OCI-LY3 (cell line): ENCODE results near the gene USE1.

ENCODE experiments used
- EZH2phosphoT487 ChIP-seq: fragments of 200-600 bp; shearing (Covaris generic); IDR thresholded peaks from 2 replicates; pipeline ENCODE4 v1.6.1; 2018; ENCODE audit warnings: antibody characterized with exemption, mixed run types, low read depth
- TF ChIP-seq, protein P1 (sequence below): fragments of 200-600, 300-600 bp; sonication (generic); IDR thresholded peaks from 2 replicates; pipeline ENCODE4 v1.5.1; 2014; ENCODE audit warnings: antibody characterized with exemption, low read length, low read depth

DNA sequence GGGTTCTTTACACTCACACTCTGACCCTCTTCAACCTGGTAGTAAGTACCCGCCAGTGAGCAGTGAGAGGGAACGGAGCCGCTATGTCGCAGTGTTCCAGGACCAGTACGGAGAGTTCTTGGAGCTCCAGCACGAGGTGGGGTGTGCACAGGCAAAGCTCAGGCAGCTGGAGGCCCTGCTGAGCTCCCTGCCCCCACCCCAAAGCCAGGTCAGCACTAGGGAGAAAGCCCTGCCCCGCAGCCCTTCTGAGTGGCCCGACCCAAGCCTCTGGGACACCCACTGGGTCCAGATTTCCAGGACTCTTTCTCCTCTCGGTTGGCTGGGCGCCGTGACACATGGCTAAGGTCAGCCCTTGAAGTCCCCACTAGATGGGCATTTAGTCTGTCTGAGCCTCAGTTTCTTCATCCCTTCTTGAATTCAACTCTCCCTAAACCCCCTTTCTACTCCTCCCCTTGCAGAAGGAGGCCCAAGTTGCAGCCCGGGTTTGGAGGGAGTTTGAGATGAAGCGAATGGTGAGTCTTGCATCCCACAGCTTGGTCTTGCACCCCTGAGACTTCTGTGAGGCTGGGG is 12.7 kb downstream of the USE1 start:
- TF ChIP-seq, protein P1, sequence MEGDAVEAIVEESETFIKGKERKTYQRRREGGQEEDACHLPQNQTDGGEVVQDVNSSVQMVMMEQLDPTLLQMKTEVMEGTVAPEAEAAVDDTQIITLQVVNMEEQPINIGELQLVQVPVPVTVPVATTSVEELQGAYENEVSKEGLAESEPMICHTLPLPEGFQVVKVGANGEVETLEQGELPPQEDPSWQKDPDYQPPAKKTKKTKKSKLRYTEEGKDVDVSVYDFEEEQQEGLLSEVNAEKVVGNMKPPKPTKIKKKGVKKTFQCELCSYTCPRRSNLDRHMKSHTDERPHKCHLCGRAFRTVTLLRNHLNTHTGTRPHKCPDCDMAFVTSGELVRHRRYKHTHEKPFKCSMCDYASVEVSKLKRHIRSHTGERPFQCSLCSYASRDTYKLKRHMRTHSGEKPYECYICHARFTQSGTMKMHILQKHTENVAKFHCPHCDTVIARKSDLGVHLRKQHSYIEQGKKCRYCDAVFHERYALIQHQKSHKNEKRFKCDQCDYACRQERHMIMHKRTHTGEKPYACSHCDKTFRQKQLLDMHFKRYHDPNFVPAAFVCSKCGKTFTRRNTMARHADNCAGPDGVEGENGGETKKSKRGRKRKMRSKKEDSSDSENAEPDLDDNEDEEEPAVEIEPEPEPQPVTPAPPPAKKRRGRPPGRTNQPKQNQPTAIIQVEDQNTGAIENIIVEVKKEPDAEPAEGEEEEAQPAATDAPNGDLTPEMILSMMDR: no peak
- no peak for TF ChIP-seq EZH2phosphoT487
